ENCODE measurements around the gene PIEZO1. TPM values are rescaled to one million over a fixed set of nuclear protein-coding genes. Genes with fewer than 3 reads are reported as not detected.

Gene PIEZO1
- total and polyA plus RNA-seq, 9 of the 15 experiments (the other 6 are each of a cell fraction or from before 2014, with no cell fraction given) = 3.6 to 432 (median 131) TPM

DNA sequence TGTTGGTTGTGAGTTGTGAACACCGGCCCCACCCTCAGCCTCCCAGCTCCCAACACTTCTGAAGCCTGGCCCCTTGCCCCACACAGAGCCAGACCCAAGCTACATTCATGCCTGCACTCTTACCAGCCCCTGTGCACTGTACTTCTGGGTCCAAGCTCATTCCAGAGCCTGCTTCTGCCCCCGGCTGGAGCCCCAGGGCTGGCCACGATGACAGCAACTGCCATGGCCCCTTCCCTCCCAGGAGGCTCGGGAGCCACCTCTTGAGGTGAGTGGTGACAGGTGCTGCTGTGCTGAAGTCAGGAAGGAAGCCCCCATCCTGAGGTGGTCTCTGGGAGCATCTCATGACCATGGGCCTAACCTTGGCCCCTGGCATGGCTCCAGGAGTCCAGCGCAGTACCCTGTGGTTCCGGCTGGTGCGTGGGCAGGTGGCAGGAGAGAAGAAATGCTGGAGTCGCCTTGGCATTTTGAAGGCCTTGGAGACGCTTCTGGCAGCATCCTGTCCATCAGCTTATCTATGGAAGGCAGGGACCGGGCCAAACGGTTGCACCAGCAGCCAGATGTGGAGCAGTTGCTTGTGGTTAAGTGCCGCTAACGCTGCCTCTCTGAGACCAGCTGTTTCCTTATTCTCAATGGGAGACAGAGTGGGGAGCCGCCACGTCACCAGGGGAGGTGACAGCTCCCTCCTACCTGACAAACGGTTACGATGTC is 14.7 kb upstream of the PIEZO1 start (continued):
- TF ChIP-seq PTTG1 (tag; IDR thresholded peaks at IDR 0.05; ENCODE audit: low read depth) = no peak
- TF ChIP-seq MXI1 (IDR thresholded peaks at IDR 0.05; ENCODE audit: low read depth, low read length) = no peak
- TF ChIP-seq FOXK1 (CRISPR knock-in tag; IDR thresholded peaks at IDR 0.05; ENCODE audit: borderline replicate concordance) = no peak
- TF ChIP-seq ZNF75A (CRISPR knock-in tag; IDR thresholded peaks at IDR 0.05) = no peak
- TF ChIP-seq MEF2A (IDR thresholded peaks at IDR 0.05; ENCODE audit: control insufficient read depth, low read depth, low read length) = peak; percentile 50; the same call in 1 of the 2 replicates
- TF ChIP-seq, protein P1, sequence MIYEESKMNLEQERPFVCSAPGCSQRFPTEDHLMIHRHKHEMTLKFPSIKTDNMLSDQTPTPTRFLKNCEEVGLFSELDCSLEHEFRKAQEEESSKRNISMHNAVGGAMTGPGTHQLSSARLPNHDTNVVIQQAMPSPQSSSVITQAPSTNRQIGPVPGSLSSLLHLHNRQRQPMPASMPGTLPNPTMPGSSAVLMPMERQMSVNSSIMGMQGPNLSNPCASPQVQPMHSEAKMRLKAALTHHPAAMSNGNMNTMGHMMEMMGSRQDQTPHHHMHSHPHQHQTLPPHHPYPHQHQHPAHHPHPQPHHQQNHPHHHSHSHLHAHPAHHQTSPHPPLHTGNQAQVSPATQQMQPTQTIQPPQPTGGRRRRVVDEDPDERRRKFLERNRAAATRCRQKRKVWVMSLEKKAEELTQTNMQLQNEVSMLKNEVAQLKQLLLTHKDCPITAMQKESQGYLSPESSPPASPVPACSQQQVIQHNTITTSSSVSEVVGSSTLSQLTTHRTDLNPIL (CRISPR knock-in tag; IDR thresholded peaks at IDR 0.05) = no peak
- TF ChIP-seq RB1 (IDR thresholded peaks at IDR 0.05; ENCODE audit: low read depth) = no peak
- no peak for TF ChIP-seq ZNF444 (CRISPR knock-in tag; IDR thresholded peaks at IDR 0.05)
- 0 out of 2 replicates have a peak, but pooled peaks have one; percentile 44 for TF ChIP-seq ZFX (CRISPR knock-in tag; IDR thresholded peaks at IDR 0.05)
- TF ChIP-seq, protein P2, sequence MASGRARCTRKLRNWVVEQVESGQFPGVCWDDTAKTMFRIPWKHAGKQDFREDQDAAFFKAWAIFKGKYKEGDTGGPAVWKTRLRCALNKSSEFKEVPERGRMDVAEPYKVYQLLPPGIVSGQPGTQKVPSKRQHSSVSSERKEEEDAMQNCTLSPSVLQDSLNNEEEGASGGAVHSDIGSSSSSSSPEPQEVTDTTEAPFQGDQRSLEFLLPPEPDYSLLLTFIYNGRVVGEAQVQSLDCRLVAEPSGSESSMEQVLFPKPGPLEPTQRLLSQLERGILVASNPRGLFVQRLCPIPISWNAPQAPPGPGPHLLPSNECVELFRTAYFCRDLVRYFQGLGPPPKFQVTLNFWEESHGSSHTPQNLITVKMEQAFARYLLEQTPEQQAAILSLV (tag; IDR thresholded peaks at IDR 0.05) = no peak
- no peak for TF ChIP-seq JUNB (CRISPR knock-in tag; conservative IDR thresholded peaks at IDR 0.05)
- no peak for TF ChIP-seq ZNF133 (CRISPR knock-in tag; IDR thresholded peaks at IDR 0.05)
- TF ChIP-seq, protein P3, sequence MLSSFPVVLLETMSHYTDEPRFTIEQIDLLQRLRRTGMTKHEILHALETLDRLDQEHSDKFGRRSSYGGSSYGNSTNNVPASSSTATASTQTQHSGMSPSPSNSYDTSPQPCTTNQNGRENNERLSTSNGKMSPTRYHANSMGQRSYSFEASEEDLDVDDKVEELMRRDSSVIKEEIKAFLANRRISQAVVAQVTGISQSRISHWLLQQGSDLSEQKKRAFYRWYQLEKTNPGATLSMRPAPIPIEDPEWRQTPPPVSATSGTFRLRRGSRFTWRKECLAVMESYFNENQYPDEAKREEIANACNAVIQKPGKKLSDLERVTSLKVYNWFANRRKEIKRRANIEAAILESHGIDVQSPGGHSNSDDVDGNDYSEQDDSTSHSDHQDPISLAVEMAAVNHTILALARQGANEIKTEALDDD (IDR thresholded peaks at IDR 0.05) = no peak
- TF ChIP-seq ZNF134 (CRISPR knock-in tag; conservative IDR thresholded peaks at IDR 0.05) = 0 out of 2 replicates have a peak, but pooled peaks have one; percentile 41
- TF ChIP-seq, protein P4, sequence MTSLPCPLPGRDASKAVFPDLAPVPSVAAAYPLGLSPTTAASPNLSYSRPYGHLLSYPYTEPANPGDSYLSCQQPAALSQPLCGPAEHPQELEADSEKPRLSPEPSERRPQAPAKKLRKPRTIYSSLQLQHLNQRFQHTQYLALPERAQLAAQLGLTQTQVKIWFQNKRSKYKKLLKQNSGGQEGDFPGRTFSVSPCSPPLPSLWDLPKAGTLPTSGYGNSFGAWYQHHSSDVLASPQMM (CRISPR knock-in tag; IDR thresholded peaks at IDR 0.05) = no peak
- 0 out of 2 replicates have a peak, but pooled peaks have one; percentile 43 for TF ChIP-seq PTBP1 (IDR thresholded peaks at IDR 0.05; ENCODE audit: low read depth, low read length)
- no peak for TF ChIP-seq HDGF (IDR thresholded peaks at IDR 0.05)
- TF ChIP-seq FOXK2 (conservative IDR thresholded peaks at IDR 0.05 in 1 of 2, IDR thresholded peaks at IDR 0.05 in 1 of 2; ENCODE audit: low read depth in 2 of 2) = 0 out of 4 replicates have a peak, but pooled peaks of 1 of the 2 experiments have one; percentile 43
- TF ChIP-seq, protein P5, sequence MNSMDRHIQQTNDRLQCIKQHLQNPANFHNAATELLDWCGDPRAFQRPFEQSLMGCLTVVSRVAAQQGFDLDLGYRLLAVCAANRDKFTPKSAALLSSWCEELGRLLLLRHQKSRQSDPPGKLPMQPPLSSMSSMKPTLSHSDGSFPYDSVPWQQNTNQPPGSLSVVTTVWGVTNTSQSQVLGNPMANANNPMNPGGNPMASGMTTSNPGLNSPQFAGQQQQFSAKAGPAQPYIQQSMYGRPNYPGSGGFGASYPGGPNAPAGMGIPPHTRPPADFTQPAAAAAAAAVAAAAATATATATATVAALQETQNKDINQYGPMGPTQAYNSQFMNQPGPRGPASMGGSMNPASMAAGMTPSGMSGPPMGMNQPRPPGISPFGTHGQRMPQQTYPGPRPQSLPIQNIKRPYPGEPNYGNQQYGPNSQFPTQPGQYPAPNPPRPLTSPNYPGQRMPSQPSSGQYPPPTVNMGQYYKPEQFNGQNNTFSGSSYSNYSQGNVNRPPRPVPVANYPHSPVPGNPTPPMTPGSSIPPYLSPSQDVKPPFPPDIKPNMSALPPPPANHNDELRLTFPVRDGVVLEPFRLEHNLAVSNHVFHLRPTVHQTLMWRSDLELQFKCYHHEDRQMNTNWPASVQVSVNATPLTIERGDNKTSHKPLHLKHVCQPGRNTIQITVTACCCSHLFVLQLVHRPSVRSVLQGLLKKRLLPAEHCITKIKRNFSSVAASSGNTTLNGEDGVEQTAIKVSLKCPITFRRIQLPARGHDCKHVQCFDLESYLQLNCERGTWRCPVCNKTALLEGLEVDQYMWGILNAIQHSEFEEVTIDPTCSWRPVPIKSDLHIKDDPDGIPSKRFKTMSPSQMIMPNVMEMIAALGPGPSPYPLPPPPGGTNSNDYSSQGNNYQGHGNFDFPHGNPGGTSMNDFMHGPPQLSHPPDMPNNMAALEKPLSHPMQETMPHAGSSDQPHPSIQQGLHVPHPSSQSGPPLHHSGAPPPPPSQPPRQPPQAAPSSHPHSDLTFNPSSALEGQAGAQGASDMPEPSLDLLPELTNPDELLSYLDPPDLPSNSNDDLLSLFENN (IDR thresholded peaks at IDR 0.05; ENCODE audit: low read depth in 2 of 2, low read length in 2 of 2) = peak in 1 of 2 experiments; percentile 80; a peak in 1 of 4 replicates
- TF ChIP-seq ZNF184 (CRISPR knock-in tag; IDR thresholded peaks at IDR 0.05) = no peak
- TF ChIP-seq ELF4 (CRISPR knock-in tag; IDR thresholded peaks at IDR 0.05) = 0 out of 2 replicates have a peak, but pooled peaks have one; percentile 15
